GM12801 (cell line): ENCODE data around the gene HEXIM1.

Experiments
- CTCF ChIP-seq: IDR thresholded peaks from one replicate; pipeline ENCODE4 v1.5.1; 2011; ENCODE audit warnings: control low read depth; ENCODE audit not compliant: insufficient read length; ENCODE audit errors: extremely low read depth

HEXIM1 gene

GRCh38 chr17:45155483-45155882 is 7.2 kb downstream of the HEXIM1 start:
- TF ChIP-seq CTCF, result no peak

- TF ChIP-seq CTCF, result no peak
Observed at GRCh38 chr17:45156242-45156641, 8.0 kb downstream of the HEXIM1 start.

GRCh38 chr17:45160447-45161287 is 12.4 kb downstream of the HEXIM1 start:
- no peak for TF ChIP-seq CTCF

GRCh38 chr17:45161288-45162024 is 13.2 kb downstream of the HEXIM1 start, which contains the start of gene HEXIM2:
TSS of gene HEXIM2 (plus strand) at chr17:45161875. CDS start at chr17:45162794, 919 bp downstream.
- TF ChIP-seq CTCF, result no peak

GRCh38 chr17:45162025-45162687 is 13.9 kb downstream of the HEXIM1 start:
- TF ChIP-seq CTCF, result no peak

- TF ChIP-seq CTCF, result no peak
Observed at GRCh38 chr17:45164734-45165269, 16.5 kb downstream of the HEXIM1 start.
